A673 (cell line): ENCODE data around the gene PRR9. TPM values are rescaled to one million over a fixed set of nuclear protein-coding genes. Genes with fewer than 3 reads are reported as not detected.

Experiments
- BruUV-seq: library from RNA; stranded (reverse); fragments of 400-500 nt; replicated peaks from 2 replicates; lab custom pipeline; 2021; lab: Mats Ljungman, UMichigan
- CTCF ChIA-PET: fragments of 300-600 bp; sonication (Branson Sonifier 250); formaldehyde crosslinking; loops from one replicate; lab custom pipeline; 2022; ENCODE audit warnings: antibody characterized with exemption; lab: Charles Lee
- POLR2A ChIA-PET: fragments of 300-600 bp; sonication (Branson Sonifier 250); formaldehyde crosslinking; loops from one replicate; lab custom pipeline; 2022; ENCODE audit warnings: antibody characterized with exemption; ENCODE audit not compliant: low non-redundant PET; lab: Charles Lee
- DNase-seq: peaks from one replicate; pipeline ENCODE4 v3.0.0-alpha.2; 2015; ENCODE audit warnings: low spot score
- H3K27ac ChIP-seq: fragments of 200-600 bp; sonication (generic); 2 replicates; pipeline ENCODE4 v1.5.1; 2016; ENCODE audit warnings: mixed run types, low read depth, mild to moderate bottlenecking, mixed read lengths, antibody characterized with exemption, low read length; ENCODE audit not compliant: poor library complexity, severe bottlenecking
- H3K27me3 ChIP-seq: fragments of 200-600 bp; sonication (generic); replicated peaks from 2 replicates; pipeline ENCODE4 v1.6.1; 2017; ENCODE audit warnings: mixed run types, low read depth, mild to moderate bottlenecking, mixed read lengths, antibody characterized with exemption, low read length; ENCODE audit not compliant: insufficient read depth, poor library complexity
- H3K36me3 ChIP-seq: fragments of 200-600 bp; sonication (generic); 2 replicates; pipeline ENCODE4 v1.6.1; 2016; ENCODE audit warnings: mixed run types, mild to moderate bottlenecking, mixed read lengths, antibody characterized with exemption, low read length; ENCODE audit not compliant: insufficient read depth, poor library complexity, severe bottlenecking
- H3K4me1 ChIP-seq: fragments of 200-600 bp; sonication (generic); 2 replicates; pipeline ENCODE4 v1.6.1; 2017; ENCODE audit warnings: mixed run types, mild to moderate bottlenecking, mixed read lengths, antibody characterized with exemption, low read length; ENCODE audit not compliant: insufficient read depth, poor library complexity, severe bottlenecking
- H3K4me3 ChIP-seq: fragments of 200-600 bp; sonication (generic); 2 replicates; pipeline ENCODE4 v1.5.1; 2016; ENCODE audit warnings: low read depth, mixed run types, mild to moderate bottlenecking, mixed read lengths, low read length; ENCODE audit not compliant: poor library complexity, severe bottlenecking
- H3K9me3 ChIP-seq: fragments of 200-600 bp; sonication (generic); 2 replicates; pipeline ENCODE4 v1.6.1; 2016; ENCODE audit warnings: mixed run types, low read depth, mild to moderate bottlenecking, mixed read lengths, antibody characterized with exemption, low read length; ENCODE audit not compliant: poor library complexity, severe bottlenecking
- CTCF ChIP-seq: fragments of 300-800, 200-600 bp; sonication (generic); conservative IDR thresholded peaks from 2 replicates; pipeline ENCODE4 v1.5.1; 2017; ENCODE audit warnings: low read depth, mild to moderate bottlenecking, antibody characterized with exemption, low read length, moderate library complexity, mixed read lengths
- EZH2 ChIP-seq: fragments of 200-600 bp; sonication (generic); IDR thresholded peaks from 2 replicates; pipeline ENCODE4 v1.6.1; 2017; ENCODE audit warnings: borderline replicate concordance, low read depth, mild to moderate bottlenecking, mixed read lengths, antibody characterized with exemption, low read length; ENCODE audit not compliant: poor library complexity, severe bottlenecking
- intact Hi-C: fragments of 100-400 bp; cut with micrococcal nuclease; formaldehyde crosslinking; loops from one replicate; pipeline ENCODE4 v1.10.0; 2022; ENCODE audit not compliant: unreplicated experiment
- total RNA-seq: library from RNA; stranded (reverse); gene quantifications from 2 replicates; pipeline ENCODE4 v1.2.3, GENCODE V29; 2021

The PRR9 gene
- total RNA-seq, 1 experiment from 2014 or later = not detected

- intact Hi-C loops = no loop called here
- Histone ChIP-seq H3K4me1 (no peaks in the 10 kb centered on the region), H3K27me3 (peaks cover 60% of the 10 kb centered on the region), H3K4me3 (no peak overlapping the region), H3K9me3 (no peaks in the 10 kb centered on the region), H3K36me3 (no peaks in the 10 kb centered on the region), H3K27ac (no peak overlapping the region)
- POLR2A ChIA-PET = no interaction called here
- CTCF ChIA-PET = no interaction called here
- TF ChIP-seq EZH2 = no peak
- no peak for TF ChIP-seq CTCF
- BruUV-seq = no TSS peak
- DNase-seq = no peak
Observed at GRCh38 chr1:153202006-153202405, 15.4 kb upstream of the PRR9 start.

GRCh38 chr1:153203130-153203529 is 14.3 kb upstream of the PRR9 start, which contains the start of gene LELP1:
LELP1 (plus strand) TSS chr1:153203430; CDS start chr1:153204708, 1,278 bp downstream.
- ChIA-PET CTCF (no interaction called here), POLR2A (no interaction called here)
- no peak for TF ChIP-seq EZH2
- no peak for TF ChIP-seq CTCF
- H3K36me3 ChIP-seq = no peaks in the 10 kb centered on the region
- no TSS peak for BruUV-seq
- no peaks in the 10 kb centered on the region for H3K4me1 ChIP-seq
- intact Hi-C loops = no loop called here
- no peak for DNase-seq
- H3K27me3 ChIP-seq = peaks cover 58% of the 10 kb centered on the region
- no peaks in the 10 kb centered on the region for H3K9me3 ChIP-seq
- no peak within 1 kb of the TSS for H3K27ac ChIP-seq
- no peak within 1 kb of the TSS for H3K4me3 ChIP-seq

- intact Hi-C loops = no loop called here
- DNase-seq = no peak
- Histone ChIP-seq H3K4me1 (no peaks in the 10 kb centered on the region), H3K36me3 (no peaks in the 10 kb centered on the region), H3K4me3 (no peak overlapping the region), H3K9me3 (no peaks in the 10 kb centered on the region), H3K27me3 (peaks cover 53% of the 10 kb centered on the region), H3K27ac (no peak overlapping the region)
- no TSS peak for BruUV-seq
- no peak for TF ChIP-seq EZH2
- no peak for TF ChIP-seq CTCF
- ChIA-PET CTCF (no interaction called here), POLR2A (no interaction called here)
Observed at GRCh38 chr1:153206631-153207030, 10.8 kb upstream of the PRR9 start.
